GM18519 (cell line): Measurements from ENCODE around the gene ETNK1.
A peak's percentile ranks its signal among the peaks of the same experiment; 100 is the strongest.
"Not testable (repeated sequence)": the region's sequence is repeated elsewhere in the genome, so short reads cannot be mapped to it uniquely, and the experiment has no call there.

Source experiments
- ATAC-seq: cut with Tn5 transposase; IDR thresholded peaks from one replicate; pipeline ENCODE4 v1.9.1; 2021; ENCODE audit warnings: mild to moderate bottlenecking, moderate library complexity; ENCODE audit not compliant: unreplicated experiment, low FRiP score

ETNK1 gene

DNA sequence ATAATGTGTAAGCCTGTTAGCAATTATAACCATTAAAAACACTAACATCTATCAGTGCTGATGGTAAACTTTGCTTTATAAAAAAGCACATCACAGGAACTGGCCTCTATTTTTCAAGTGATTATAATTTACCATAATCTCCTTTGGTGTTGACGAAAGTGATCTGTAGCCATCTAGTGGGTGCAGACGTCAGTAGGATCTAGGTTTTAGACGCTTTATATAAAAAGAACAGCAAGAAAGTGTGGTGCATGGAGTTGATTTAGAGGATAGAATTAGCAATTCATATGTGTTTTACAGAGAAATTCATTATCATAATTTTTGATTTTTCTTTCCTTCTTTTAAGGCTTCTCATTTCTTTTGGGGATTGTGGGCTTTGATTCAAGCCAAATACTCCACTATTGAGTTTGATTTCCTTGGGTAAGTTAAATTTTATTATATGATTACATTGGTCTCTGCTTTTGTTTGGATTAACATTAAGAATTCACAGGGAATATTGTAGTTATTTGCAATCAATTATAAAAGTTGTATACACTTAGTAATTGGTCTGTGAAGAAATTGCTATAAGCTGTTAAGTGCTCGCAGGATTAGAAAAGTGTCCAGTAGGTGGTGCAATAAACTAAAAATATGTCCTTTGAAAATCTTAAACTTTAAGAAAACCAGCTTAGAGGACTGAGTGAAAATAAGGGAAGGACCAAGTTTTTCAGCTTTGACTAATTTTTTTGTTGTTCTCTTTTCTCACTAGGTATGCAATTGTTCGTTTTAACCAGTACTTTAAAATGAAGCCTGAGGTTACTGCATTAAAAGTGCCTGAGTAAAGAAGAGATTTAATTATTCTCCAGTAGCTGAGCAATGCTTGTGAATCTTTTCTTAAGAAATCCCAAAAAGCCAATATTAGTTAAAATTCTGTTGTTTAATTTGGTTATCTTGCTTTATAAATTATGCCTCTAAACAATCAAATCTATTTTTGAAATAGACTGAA is 59.5 kb downstream of the ETNK1 start:
- peak; percentile 44 for ATAC-seq

DNA sequence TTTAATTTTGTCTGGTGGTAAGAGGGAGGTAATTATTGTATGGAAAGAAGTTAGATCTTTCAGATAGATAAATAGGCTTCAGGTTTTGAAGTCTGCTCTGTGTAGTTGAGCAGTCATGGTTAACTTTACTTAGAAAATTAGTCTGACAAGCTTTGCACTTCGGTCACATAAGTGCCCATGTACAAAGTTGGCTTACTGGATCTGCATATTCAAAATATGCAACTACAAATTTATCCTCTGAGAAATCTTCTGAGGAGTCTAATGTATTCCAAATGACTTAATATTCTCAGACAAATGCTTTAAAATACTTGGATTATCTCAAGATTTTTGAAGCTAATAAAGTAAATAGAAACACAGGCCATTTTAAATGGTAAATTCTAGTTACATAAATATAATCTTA is 61.2 kb downstream of the ETNK1 start:
- ATAC-seq = no peak

DNA sequence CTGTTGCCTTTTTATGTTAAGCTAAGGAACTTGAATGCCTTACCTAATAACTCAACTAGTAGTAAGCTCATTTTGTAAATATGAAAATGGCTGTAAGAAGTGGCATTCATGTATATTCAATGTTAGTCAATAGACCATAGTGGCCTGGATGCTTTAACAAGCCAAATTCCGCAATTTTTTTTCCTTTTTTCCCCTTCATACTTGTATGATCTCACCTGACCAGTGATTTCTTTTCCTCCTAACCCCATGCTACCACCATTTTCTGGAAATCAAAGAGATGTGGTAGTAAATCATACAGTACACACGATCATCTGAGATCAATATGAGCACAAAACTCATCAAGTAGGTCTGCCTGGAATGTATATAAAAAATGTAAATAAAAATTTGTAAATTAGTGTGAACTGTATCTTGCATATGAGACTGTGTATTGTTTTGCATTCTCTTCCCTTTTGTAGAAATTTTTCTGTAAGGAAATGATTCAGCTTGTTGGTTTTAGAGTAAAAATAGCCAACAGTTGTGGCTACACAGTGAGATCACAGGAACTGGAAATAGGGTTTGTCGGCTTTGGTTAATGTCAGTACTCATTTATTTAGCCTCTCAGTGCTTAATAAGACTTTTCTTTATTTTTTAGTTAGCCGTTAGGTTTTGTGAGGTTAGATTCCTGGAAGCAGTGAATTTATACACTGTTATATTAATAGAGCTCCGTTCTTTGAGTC is 62.5 kb downstream of the ETNK1 start:
- ATAC-seq = peak; percentile 84

DNA sequence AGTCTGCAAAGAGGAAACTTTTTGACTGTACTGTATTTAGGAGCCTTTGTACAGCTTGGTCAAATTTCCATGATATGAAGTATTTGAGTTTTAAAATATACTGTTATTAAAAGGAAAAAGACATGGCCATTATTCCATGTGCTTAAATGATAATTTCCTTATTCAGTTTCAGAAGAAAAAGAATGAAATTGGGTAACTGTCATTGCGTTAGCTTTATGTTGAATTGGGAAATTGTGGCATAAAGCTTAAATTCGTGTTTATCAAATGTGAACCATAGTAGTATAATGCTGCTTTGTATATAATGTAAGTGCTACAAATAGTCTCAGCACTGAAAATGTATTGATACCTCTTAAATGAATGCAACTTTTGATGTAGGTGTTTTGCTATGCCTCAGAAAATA is 64.9 kb downstream of the ETNK1 start:
- ATAC-seq = no peak

DNA sequence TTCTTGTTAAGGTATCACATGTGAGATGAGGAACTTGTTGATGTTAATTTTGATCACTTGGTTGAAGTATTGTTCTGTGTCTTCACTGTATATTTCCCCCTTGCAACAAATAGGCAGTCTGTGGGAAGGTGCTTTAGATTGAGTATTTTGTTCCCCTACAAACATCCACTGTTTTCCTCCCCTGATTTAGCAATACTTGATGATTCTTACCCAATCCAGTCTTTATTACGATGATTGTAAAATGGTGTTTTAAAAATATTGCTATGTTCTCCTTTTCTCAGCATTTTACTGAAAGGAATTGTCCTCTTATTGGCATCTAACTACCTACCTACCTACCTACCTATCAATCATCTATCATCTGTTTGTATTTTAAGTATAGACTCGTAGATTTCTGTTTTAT is 66.3 kb downstream of the ETNK1 start:
- no peak for ATAC-seq

DNA sequence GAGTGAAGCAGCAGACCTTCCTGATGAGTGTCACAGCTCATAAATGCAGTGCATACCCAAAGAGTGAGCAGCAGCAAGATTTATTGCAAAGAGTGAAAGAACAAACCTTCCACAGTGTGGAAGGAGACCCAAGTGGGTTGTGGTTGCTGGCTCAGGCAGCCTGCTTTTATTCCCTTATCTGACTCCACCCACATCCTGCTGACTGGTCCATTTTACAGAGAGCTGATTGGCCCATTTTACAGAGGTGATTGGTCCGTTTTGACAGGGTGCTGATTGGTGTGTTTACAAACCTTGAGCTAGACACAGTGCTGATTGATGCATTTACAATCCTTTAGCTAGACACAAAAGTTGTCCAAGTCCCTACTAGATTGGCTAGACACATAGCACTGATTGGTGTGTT is 67.5 kb downstream of the ETNK1 start:
- ATAC-seq = not testable (repeated sequence)

DNA sequence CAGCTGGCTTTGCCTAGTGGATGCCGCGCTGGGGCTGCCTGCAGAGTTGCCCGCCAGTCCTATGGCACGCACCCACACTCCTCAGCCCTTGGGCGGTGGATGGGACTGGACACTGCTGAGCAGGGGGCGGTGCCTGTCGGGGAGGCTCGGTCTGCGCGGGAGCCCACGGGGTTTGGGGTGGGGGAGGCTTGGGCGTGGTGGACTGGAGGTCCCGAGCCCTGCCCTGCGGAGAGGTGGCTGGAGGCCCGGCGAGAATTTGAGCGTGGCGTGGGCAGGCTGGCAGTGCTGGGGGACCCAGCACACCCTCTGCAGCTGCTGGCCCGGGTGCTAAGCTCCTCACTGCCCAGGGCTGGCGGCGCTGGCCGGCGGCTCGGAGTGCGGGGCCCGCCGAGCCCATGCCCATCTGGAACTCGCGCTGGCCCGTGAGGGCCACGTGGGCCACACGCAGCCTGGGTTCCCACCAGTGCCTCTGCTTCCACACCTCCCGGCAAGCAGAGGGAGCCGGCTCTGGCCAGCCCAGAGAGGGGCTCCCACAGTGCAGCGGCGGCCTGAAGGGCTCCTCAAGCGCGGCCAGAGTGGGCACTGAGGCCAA is 68.1 kb downstream of the ETNK1 start:
- no peak for ATAC-seq

DNA sequence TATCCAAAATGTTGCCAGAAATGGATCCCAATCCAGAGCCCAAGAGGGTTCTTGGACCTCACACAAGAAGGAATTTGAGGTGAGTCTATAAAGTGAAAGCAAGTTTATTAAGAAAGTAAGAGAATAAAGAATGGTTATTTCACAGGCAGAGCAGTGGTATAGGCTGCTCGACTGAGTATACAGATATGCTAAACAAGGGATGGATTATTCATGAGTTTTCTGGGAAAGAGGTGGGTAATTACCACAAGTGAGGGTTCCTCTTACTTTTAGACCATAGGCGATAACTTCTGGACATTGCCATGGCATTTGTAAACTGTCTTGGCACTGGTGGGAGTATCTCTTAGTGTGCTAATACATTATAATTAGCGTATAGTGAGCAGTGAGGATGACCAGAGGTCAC is 73.6 kb downstream of the ETNK1 start:
- no peak for ATAC-seq

DNA sequence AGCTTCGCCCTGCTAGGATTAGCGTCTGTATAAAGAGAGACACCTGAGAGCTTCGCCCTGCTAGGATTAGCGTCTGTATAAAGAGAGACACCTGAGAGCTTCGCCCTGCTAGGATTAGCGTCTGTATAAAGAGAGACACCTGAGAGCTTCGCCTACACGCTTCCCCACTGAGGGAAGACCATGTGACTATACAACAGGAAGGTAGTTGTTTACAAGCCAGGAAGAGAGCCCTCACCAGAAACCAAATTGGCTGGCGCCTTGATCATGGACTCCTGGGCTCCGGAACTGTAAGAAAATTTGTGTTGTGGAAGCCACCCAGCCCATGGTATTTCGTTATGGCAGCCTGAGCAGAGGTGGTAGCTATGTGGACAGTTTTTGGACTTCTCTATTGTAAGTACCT is 74.7 kb downstream of the ETNK1 start:
- not testable (repeated sequence) for ATAC-seq

DNA sequence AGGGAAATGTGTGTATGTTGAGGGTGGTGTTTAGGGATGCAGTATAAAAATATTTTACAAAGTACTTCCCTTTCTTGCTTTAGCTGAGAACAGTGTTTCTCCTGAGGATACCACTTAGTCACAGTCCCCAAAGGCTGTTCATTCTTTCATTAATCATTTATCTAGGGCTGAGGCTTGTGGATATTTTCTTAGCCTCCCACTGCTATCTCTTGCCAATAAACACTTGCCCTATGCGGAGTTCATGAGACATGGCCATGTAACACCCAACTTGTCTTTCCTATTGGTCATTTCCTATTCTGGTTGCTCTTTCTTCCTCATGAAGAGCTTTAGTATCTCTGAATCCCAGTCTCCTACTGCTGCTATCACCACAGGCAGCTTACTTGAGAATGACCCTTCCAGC is 75.1 kb downstream of the ETNK1 start:
- no peak for ATAC-seq

DNA sequence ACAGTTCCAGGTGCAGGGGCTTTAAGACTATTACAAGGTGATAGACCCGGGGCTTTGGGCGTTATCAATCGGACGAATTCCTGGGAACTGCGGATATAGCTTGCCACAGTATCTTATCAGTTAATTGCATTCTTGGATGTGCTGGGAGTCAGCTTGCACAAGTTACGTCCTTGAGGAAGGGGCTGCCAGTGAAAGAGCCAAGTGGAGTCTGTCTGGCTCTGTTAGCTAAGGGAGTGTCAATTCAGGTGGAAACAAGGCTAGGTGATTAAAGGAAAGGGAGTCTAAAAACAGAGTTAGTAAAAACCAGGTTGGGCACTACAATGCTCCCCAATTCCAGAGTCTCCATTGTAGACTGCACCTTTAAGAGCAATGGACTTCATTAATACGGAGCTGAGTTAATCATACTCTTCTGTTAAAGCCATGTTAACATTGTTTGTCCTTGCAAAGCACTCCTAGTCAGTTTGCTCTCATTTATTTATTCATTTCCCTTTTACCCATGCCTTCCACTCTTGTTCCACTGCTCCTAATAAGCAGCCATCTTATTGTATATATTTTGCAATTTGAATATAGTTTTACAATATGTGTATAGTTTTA is 76.3 kb downstream of the ETNK1 start:
- ATAC-seq = not testable (repeated sequence)

DNA sequence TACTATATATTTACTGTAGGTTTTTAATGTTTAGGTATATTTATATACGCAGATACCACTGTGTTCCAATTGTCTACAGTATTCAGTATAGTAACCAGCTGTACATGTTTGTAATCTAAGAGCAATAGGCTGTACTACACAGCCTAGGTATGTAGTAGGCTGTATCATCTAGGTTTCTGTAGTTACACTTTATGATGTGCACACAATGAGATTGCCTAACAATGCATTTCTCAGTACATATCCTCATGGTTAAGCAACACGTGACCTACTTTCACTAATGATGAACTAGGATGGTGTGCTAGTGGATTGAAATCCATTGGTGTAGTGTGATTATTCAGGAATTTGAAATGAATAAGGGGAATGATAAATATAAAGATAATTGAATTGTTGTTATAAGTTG is 77.7 kb downstream of the ETNK1 start:
- no peak for ATAC-seq

DNA sequence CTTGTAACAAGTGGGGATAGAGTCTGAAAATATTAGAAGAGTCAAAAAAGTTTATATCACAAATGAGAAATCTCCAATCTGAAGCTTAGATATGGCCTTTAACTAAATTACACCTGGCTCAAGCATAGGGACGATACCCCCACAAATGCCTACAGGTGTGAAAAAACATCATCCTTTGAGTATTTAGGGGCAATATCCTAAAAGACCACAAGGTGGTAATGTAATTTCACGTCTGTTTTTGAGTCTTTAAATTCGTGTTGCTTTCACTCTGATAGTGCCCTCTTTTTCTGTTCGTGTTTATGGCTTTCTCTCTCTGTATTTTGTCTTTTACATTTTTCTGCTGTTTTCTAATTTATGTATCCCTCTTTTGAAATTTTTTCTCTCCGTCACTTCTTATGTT is 84.3 kb downstream of the ETNK1 start:
- ATAC-seq = peak; percentile 86

DNA sequence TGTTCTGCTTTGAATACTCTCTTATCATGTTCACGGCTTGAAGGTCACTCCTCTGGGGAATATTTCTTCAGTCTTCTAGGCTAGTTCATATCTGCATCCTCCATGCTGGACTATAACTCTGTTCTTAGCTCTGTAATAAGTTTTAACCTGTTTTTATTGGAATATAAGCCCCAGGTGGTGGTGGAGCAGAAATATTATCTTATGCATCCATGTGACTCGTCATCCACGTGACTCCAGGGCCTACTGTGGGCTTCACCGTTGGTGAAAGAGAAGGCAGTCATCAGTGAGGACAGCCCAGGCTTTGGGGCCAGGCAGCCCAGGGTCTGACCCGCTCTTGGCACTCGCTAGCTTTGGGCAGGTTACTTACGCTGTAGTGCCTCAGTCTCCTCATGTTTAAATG is 87.1 kb downstream of the ETNK1 start:
- no peak for ATAC-seq

DNA sequence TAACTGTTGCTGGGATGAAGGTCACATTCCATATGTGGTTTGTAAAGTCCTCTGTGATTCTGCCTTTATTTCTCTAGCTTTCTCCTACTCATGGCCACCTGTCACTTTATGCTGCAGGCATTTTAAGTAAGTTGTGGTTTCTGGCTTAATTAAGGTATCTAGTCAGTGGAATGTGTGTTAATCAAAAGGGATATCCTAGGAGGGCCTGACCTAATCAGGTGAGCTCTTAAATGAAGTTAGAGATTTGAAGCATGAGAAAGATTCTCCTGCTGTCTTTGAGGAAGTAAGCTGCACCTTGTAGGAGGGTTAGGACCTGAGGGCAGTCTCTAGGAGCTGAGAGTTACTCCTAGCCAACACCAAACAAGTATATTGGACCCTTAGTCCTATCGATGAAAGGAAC is 90.3 kb downstream of the ETNK1 start:
- no peak for ATAC-seq

DNA sequence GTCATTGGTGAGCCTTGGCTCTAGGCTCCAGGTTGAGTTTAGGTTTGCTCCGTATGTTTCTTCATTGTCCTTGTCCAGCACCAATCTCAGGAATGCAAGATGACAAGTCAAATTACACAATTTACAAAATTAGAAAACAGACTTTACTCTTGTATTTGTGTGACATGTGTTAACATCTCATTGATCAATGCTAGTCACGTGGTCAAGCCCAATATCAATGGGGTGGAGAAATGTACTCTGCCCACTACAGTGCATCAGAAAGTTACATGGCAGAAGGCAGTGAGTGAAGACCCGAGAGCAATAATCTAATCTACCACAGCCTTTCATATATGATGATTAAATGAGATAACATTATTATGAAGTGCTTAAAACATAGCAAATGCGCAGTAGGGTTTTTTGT is 94.8 kb downstream of the ETNK1 start:
- no peak for ATAC-seq

DNA sequence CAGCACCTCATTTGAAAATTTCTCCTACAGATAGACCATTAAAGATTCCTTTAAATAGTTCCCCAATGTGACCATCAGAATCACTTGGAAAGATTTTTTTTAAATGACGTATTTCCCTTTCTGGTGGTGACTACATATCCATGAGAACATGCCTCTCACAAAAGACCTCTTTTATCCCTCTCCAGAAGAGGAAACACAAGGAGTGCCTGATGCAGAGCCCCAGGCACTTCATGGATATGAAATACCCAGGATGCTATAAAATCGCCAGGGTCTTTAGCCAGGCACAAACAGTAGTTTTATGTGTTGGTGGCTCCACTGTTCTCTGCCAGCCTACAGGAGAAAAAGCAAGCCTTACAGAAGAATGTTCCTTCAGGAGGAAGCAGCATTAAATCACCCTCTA is 97.1 kb downstream of the ETNK1 start:
- no peak for ATAC-seq

DNA sequence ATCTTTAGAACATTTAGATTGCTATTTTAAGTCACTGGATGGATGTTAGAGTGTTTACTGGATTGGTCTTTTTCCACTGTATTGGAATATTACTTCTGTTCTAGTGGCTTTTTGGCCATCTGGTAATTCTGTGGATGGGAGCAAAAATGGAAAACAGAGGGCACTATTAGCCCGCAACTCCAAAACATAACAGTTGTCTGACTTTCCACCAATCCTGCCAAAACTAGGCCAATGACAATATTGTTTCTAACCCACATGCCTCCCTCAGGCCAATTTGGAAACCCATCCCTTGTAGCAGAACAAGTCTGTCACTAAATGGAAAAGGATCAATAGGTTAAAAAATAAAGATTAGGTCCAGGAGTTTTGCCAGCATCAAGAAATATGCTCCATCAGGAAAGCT is 97.8 kb downstream of the ETNK1 start:
- no peak for ATAC-seq

DNA sequence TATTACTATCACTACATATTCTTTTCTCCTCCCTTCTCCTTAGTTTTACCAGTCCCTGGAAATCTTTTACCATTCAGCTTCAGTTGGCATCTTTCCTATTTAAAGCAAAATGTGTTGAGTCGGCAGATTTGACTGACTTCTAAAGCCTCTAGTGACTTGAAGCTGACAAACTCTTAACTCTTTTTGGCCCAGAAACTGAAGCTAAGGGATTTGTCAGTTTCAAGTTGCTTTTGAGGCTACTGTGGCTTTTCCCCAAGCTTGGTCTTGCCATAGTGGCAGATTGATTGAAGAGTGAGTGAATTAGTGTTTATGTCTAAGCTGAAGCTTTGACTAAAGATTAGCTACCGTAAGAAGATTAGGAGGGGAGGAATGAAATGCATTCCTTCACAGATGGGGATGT is 104.0 kb downstream of the ETNK1 start:
- no peak for ATAC-seq

DNA sequence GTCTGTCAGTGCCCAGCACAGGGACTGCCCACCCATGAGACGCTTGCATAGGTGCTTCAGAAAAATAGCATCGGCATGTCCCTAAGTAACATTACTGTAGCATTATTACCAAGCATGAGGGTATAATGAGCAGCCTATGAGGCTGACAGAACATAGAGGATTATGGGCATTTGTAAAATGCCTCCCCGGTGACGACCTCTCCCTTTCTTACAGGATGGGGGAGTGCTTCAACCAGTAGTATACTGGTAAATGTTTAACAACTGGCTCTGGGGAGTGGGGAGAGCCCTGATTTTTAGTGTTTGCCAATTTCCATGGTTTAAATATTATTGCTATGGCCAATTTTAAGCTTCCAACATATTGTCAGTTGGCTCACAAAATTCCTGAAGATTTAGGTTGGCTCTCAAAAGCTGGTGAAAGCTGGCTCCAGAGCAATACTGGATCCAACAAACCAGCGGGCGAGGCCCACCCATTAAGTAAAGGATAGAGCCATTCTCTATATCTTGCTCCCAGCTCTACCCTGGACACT is 104.5 kb downstream of the ETNK1 start:
- ATAC-seq = no peak

DNA sequence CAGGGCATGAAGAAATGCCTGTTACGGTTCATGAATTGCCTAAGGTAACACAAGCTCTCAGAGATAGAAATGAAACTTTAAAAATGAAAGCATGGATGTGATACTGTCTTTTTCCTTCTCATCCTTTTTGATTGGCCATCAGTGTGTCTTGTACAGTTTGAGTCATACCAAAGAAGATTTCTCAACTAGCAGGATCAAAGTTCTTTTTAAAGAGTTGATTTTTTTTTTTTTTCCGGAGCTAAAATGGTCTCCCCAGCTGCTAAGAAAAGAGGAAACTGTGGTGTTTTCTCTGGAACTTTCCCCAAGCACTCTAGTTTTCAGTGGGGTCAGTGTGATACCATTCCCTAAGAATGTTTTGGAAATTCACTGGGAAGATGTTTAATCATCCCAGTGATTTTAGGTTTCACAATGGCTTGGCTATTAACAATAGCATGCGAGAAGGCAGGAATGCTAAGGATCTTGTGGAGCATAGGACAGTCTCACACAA is 105.0 kb downstream of the ETNK1 start:
- ATAC-seq = no peak
